HG03196 (cell line): ENCODE measurements around the gene CRTC3.

Experiments
- ATAC-seq: cut with Tn5 transposase; IDR thresholded peaks from one replicate; pipeline ENCODE4 v1.9.1; 2021; ENCODE audit not compliant: unreplicated experiment

Gene CRTC3

GRCh38 chr15:90592131-90592881 is 62.6 kb downstream of the CRTC3 start:
- ATAC-seq, result no peak

GRCh38 chr15:90593499-90594158 is 63.9 kb downstream of the CRTC3 start:
- ATAC-seq, result no peak

- ATAC-seq, result peak; percentile 36
Observed at GRCh38 chr15:90594301-90594738, 64.6 kb downstream of the CRTC3 start.

- no peak for ATAC-seq
Observed at GRCh38 chr15:90595763-90596155, 66.0 kb downstream of the CRTC3 start.

GRCh38 chr15:90596943-90597342 is 67.2 kb downstream of the CRTC3 start:
- no peak for ATAC-seq

GRCh38 chr15:90597577-90597976 is 67.9 kb downstream of the CRTC3 start:
- peak; percentile 19 for ATAC-seq

GRCh38 chr15:90598031-90598577 is 68.4 kb downstream of the CRTC3 start:
- peak; percentile 36 for ATAC-seq

- no peak for ATAC-seq
Observed at GRCh38 chr15:90598679-90599078, 69.0 kb downstream of the CRTC3 start.

GRCh38 chr15:90599116-90599515 is 69.4 kb downstream of the CRTC3 start:
- no peak for ATAC-seq

GRCh38 chr15:90599644-90600043 is 69.9 kb downstream of the CRTC3 start:
- no peak for ATAC-seq

GRCh38 chr15:90600954-90601353 is 71.2 kb downstream of the CRTC3 start:
- no peak for ATAC-seq

- ATAC-seq, result no peak
Observed at GRCh38 chr15:90603893-90604292, 74.2 kb downstream of the CRTC3 start.

- no peak for ATAC-seq
Observed at GRCh38 chr15:90606641-90607040, 76.9 kb downstream of the CRTC3 start.

- ATAC-seq, result no peak
Observed at GRCh38 chr15:90607361-90607760, 77.6 kb downstream of the CRTC3 start.

- no peak for ATAC-seq
Observed at GRCh38 chr15:90609242-90610180, 79.8 kb downstream of the CRTC3 start.

- no peak for ATAC-seq
Observed at GRCh38 chr15:90610190-90610589, 80.5 kb downstream of the CRTC3 start.

- ATAC-seq, result no peak
Observed at GRCh38 chr15:90611157-90611556, 81.4 kb downstream of the CRTC3 start.

GRCh38 chr15:90617171-90617570 is 87.4 kb downstream of the CRTC3 start:
- no peak for ATAC-seq

GRCh38 chr15:90617668-90618097 is 88.0 kb downstream of the CRTC3 start:
- ATAC-seq, result no peak

GRCh38 chr15:90618330-90619125 is 88.8 kb downstream of the CRTC3 start:
- ATAC-seq, result no peak
